SK-N-SH treated with all-trans-retinoic acid at 6 μM for 48 hours (cell line): Measurements from ENCODE around the gene PLCB1.

Experiments used
- ATAC-seq: fragments of 200-7000 bp; cut with Tn5 transposase; 3 replicates; pipeline ENCODE4 v1.9.1; 2020; ENCODE audit warnings: mild to moderate bottlenecking, moderate library complexity
- ARNTL ChIP-seq: fragments of 450-650 bp; formaldehyde crosslinking; IDR thresholded peaks from 2 replicates; pipeline ENCODE4 v1.5.0; 2020; ENCODE audit warnings: low read depth, mild to moderate bottlenecking, moderate library complexity, borderline replicate concordance
- CREB5 ChIP-seq: fragments of 250-450 bp; sonication (Bioruptor Pico); IDR thresholded peaks from 2 replicates; pipeline ENCODE4 v1.5.1; 2020; ENCODE audit warnings: low read depth, mild to moderate bottlenecking, moderate library complexity
- CSDC2 ChIP-seq: fragments of 250-450 bp; sonication (Bioruptor Pico); IDR thresholded peaks from 2 replicates; pipeline ENCODE4 v1.5.0; 2020; ENCODE audit warnings: mild to moderate bottlenecking, moderate library complexity
- CSRNP3 ChIP-seq: fragments of 250-450 bp; sonication (Bioruptor Pico); IDR thresholded peaks from 2 replicates; pipeline ENCODE4 v1.5.1; 2021; ENCODE audit warnings: mild to moderate bottlenecking, moderate library complexity
- ESRRG ChIP-seq: fragments of 250-450 bp; sonication (Bioruptor Pico); IDR thresholded peaks from 2 replicates; pipeline ENCODE4 v1.6.1; 2021; ENCODE audit warnings: mild to moderate bottlenecking
- GLIS3 ChIP-seq: fragments of 250-450 bp; sonication (Bioruptor Pico); IDR thresholded peaks from 2 replicates; pipeline ENCODE4 v1.5.0; 2020; ENCODE audit warnings: mild to moderate bottlenecking, moderate library complexity
- ISL1 ChIP-seq: fragments of 250-450 bp; sonication (Bioruptor Pico); IDR thresholded peaks from 2 replicates; pipeline ENCODE4 v2.1.2; 2022; ENCODE audit warnings: mild to moderate bottlenecking, moderate library complexity
- OSR1 ChIP-seq: fragments of 250-450 bp; sonication (Bioruptor Pico); IDR thresholded peaks from 2 replicates; pipeline ENCODE4 v1.8.0; 2022; ENCODE audit warnings: moderate library complexity, mild to moderate bottlenecking, inconsistent platforms
- PATZ1 ChIP-seq: fragments of 250-450 bp; sonication (Bioruptor Pico); IDR thresholded peaks from 2 replicates; pipeline ENCODE4 v1.8.0; 2020; ENCODE audit warnings: mild to moderate bottlenecking, moderate library complexity, borderline replicate concordance
- POU6F1 ChIP-seq: fragments of 250-450 bp; sonication (Bioruptor Pico); IDR thresholded peaks from 2 replicates; pipeline ENCODE4 v1.8.0; 2021; ENCODE audit warnings: low read depth, mild to moderate bottlenecking, moderate library complexity, borderline replicate concordance
- PPARA ChIP-seq: fragments of 250-450 bp; sonication (Bioruptor Pico); IDR thresholded peaks from 2 replicates; pipeline ENCODE4 v1.5.0; 2020; ENCODE audit warnings: mild to moderate bottlenecking, borderline replicate concordance
- RARB ChIP-seq: fragments of 250-450 bp; sonication (Bioruptor Pico); IDR thresholded peaks from 2 replicates; pipeline ENCODE4 v1.8.0; 2021; ENCODE audit warnings: mild to moderate bottlenecking, moderate library complexity
- SNAI2 ChIP-seq: fragments of 250-450 bp; sonication (Bioruptor Pico); IDR thresholded peaks from 2 replicates; pipeline ENCODE4 v1.5.0; 2020; ENCODE audit warnings: mild to moderate bottlenecking, moderate library complexity
- TCF4 ChIP-seq: fragments of 250-450 bp; sonication (Bioruptor Pico); IDR thresholded peaks from 2 replicates; pipeline ENCODE4 v1.8.0; 2021; ENCODE audit warnings: mild to moderate bottlenecking, moderate library complexity, borderline replicate concordance
- TOX ChIP-seq: fragments of 250-450 bp; sonication (Bioruptor Pico); IDR thresholded peaks from 2 replicates; pipeline ENCODE4 v1.8.0; 2021; ENCODE audit warnings: mild to moderate bottlenecking, moderate library complexity, borderline replicate concordance
- TSHZ2 ChIP-seq: fragments of 250-450 bp; sonication (Bioruptor Pico); IDR thresholded peaks from 2 replicates; pipeline ENCODE4 v1.5.0; 2020; ENCODE audit warnings: mild to moderate bottlenecking, moderate library complexity
- ZNF565 ChIP-seq: fragments of 450-650 bp; formaldehyde crosslinking; conservative IDR thresholded peaks from 2 replicates; pipeline ENCODE4 v1.5.0; 2020; ENCODE audit warnings: low read depth, mild to moderate bottlenecking, moderate library complexity
- ZNF70 ChIP-seq: fragments of 450-650 bp; formaldehyde crosslinking; IDR thresholded peaks from 2 replicates; pipeline ENCODE4 v1.5.0; 2020; ENCODE audit warnings: mild to moderate bottlenecking, moderate library complexity
- ZNF8 ChIP-seq: fragments of 450-650 bp; formaldehyde crosslinking; IDR thresholded peaks from 2 replicates; pipeline ENCODE4 v1.5.0; 2020; ENCODE audit warnings: mild to moderate bottlenecking, moderate library complexity

PLCB1 gene

GRCh38 chr20:8678098-8678776 is 546.2 kb downstream of the PLCB1 start (continued):
- no peak for TF ChIP-seq RARB (CRISPR knock-in tag)

- TF ChIP-seq GLIS3 (CRISPR knock-in tag) (no peak), CREB5 (CRISPR knock-in tag) (no peak), OSR1 (CRISPR knock-in tag) (no peak), RARB (CRISPR knock-in tag) (no peak), TSHZ2 (no peak), TCF4 (no peak), PATZ1 (CRISPR knock-in tag) (no peak), CSDC2 (CRISPR knock-in tag) (no peak), ZNF8 (CRISPR knock-in tag) (no peak), TOX (no peak), SNAI2 (CRISPR knock-in tag) (no peak), POU6F1 (CRISPR knock-in tag) (no peak), ESRRG (no peak), ZNF565 (CRISPR knock-in tag) (no peak), PPARA (CRISPR knock-in tag) (no peak), CSRNP3 (CRISPR knock-in tag) (no peak)
- no peak for ATAC-seq
Observed at GRCh38 chr20:8689337-8689736, 557.3 kb downstream of the PLCB1 start.

GRCh38 chr20:8690074-8690473 is 558.0 kb downstream of the PLCB1 start:
- ATAC-seq = no peak
- no peak for TF ChIP-seq ZNF565 (CRISPR knock-in tag)
- TF ChIP-seq OSR1 (CRISPR knock-in tag) = no peak
- TF ChIP-seq CSDC2 (CRISPR knock-in tag) = no peak
- TF ChIP-seq PPARA (CRISPR knock-in tag) = no peak
- TF ChIP-seq, all 23 proteins: peak for 0

- peak; percentile 95 for ATAC-seq
- TF ChIP-seq PATZ1 (CRISPR knock-in tag) (no peak), CREB5 (CRISPR knock-in tag) (no peak), RARB (CRISPR knock-in tag) (no peak), CSDC2 (CRISPR knock-in tag) (no peak), ZNF70 (CRISPR knock-in tag) (no peak), GLIS3 (CRISPR knock-in tag) (no peak), OSR1 (CRISPR knock-in tag) (no peak), POU6F1 (CRISPR knock-in tag) (no peak), SNAI2 (CRISPR knock-in tag) (0 out of 2 replicates have a peak, but pooled peaks have one; percentile 11), ARNTL (no peak), ISL1 (CRISPR knock-in tag) (peak; percentile 53; the same call in 1 of the 2 replicates), TCF4 (no peak), ZNF565 (CRISPR knock-in tag) (no peak), ESRRG (no peak)
Observed at GRCh38 chr20:8693709-8694108, 561.6 kb downstream of the PLCB1 start.
